K562 (cell line): ENCODE results near the gene SLC9A1. TPM values are rescaled to one million over a fixed set of nuclear protein-coding genes. Genes with fewer than 3 reads are reported as not detected.

Experiments
- ARID4B ChIP-seq: sonication (generic); formaldehyde crosslinking; IDR thresholded peaks from 2 replicates; pipeline ENCODE4 v1.8.0; 2022; ENCODE audit warnings: mild to moderate bottlenecking, missing genetic modification reagents
- HNRNPUL1 ChIP-seq: fragments of 200-400 bp; formaldehyde crosslinking; IDR thresholded peaks from 2 replicates; pipeline ENCODE4 v1.6.1; 2017; ENCODE audit warnings: low read length
- NR2C1 ChIP-seq, 2 experiments: fragments of 450-650 bp; IDR thresholded peaks; 2 replicates each; pipeline ENCODE4 v1.6.1; 2017; ENCODE audit warnings: mild to moderate bottlenecking in 2 of 2, antibody characterized with exemption in 1 of 2, inconsistent platforms in 1 of 2, missing compliant biosample characterization in 1 of 2, missing genetic modification characterization in 1 of 2
- NRF1 ChIP-seq, 2 experiments: fragments of 450-650 bp; IDR thresholded peaks in 1 of 2; conservative IDR thresholded peaks in 1 of 2; 2 replicates each; pipeline ENCODE4 v1.6.1; 2014; ENCODE audit warnings: mild to moderate bottlenecking in 2 of 2
- SMARCE1 ChIP-seq: fragments of 450-650 bp; IDR thresholded peaks from 2 replicates; pipeline ENCODE4 v1.7.1; 2016; ENCODE audit warnings: mild to moderate bottlenecking
- SP1 ChIP-seq: sonication (generic); formaldehyde crosslinking; IDR thresholded peaks from 2 replicates; pipeline ENCODE4 v1.8.1; 2022; ENCODE audit warnings: mild to moderate bottlenecking, missing genetic modification reagents
- TBL1XR1 ChIP-seq, 2 experiments: IDR thresholded peaks; 2 replicates each; pipeline ENCODE4 v1.6.1; 2012; ENCODE audit warnings: improper control_type of control experiment in 2 of 2, low read length in 2 of 2, mild to moderate bottlenecking in 1 of 2
- ZBTB26 ChIP-seq: fragments of 450-650 bp; formaldehyde crosslinking; IDR thresholded peaks from 2 replicates; pipeline ENCODE4 v1.4.0; 2022; ENCODE audit warnings: missing genetic modification characterization
- ZFX ChIP-seq: sonication (generic); formaldehyde crosslinking; IDR thresholded peaks from 2 replicates; pipeline ENCODE4 v1.8.0; 2022; ENCODE audit warnings: mild to moderate bottlenecking, missing genetic modification reagents, moderate library complexity
- ZNF507 ChIP-seq: conservative IDR thresholded peaks from 2 replicates; pipeline ENCODE4 v1.6.1; 2017; ENCODE audit warnings: missing genetic modification characterization, missing compliant biosample characterization
- polyA plus RNA-seq, 8 experiments: library from polyadenylated mRNA; depleted of rRNA in 4 of 8; stranded (reverse) in 5 of 8; unstranded in 3 of 8; fragments of >200 nt; fragmentation: Nextera tagmentation in 2 of 8; fragmentation: Illumina TruSeq in 1 of 8; extraction: Ambion mirVana in 2 of 8; extraction: Trizol in 1 of 8; gene quantifications; 2 replicates each; pipeline versions ENCODE4 v1.2.1 to v1.2.3, GENCODE V29; 2011 to 2014; ENCODE audit warnings: inconsistent platforms in 1 of 8, missing spikeins in 1 of 8
- total RNA-seq, 7 experiments: library from RNA; depleted of rRNA in 6 of 7; stranded (reverse); fragments of >200 nt in 6 of 7; fragmentation: Illumina TruSeq in 2 of 7; extraction: Trizol in 2 of 7; gene quantifications; 2 replicates each; pipeline versions ENCODE4 v1.2.1 to v1.2.3, GENCODE V29; 2011 to 2021; ENCODE audit warnings: low replicate concordance in 1 of 7

SLC9A1 gene
- total and polyA plus RNA-seq, 9 of the 15 experiments (the other 6 are each of a cell fraction or from before 2014, with no cell fraction given) = 0.59 to 14.4 (median 2.0) TPM

GRCh38 chr1:27111626-27112573 is 43.0 kb downstream of the SLC9A1 start (continued):
- TF ChIP-seq ZBTB26 (CRISPR knock-in tag) = 0 out of 2 replicates have a peak, but pooled peaks have one; percentile 57
- TF ChIP-seq NRF1 (conservative IDR thresholded peaks at IDR 0.05 in 1 of 2, IDR thresholded peaks at IDR 0.05 in 1 of 2) = peak; percentile 58 to 71
- no peak for TF ChIP-seq ZNF507
- TF ChIP-seq SMARCE1 = peak; percentile 68
- TF ChIP-seq NR2C1 (IDR thresholded peaks at IDR 0.05) = no peak
- peak; percentile 27; the same call in 1 of the 2 replicates for TF ChIP-seq NR2C1 (tag; IDR thresholded peaks at IDR 0.05)
- TF ChIP-seq HNRNPUL1 = no peak
- no peak; the same call in 1 of the 2 replicates for TF ChIP-seq SP1 (CRISPR knock-in tag)
- peak; percentile 34; the same call in 1 of the 2 replicates for TF ChIP-seq ARID4B (CRISPR knock-in tag)
- TF ChIP-seq TBL1XR1 (IDR thresholded peaks at IDR 0.05; ENCODE audit: low read length in 2 of 2) = 0 out of 4 replicates have a peak, but pooled peaks of 1 of the 2 experiments have one; percentile 35
- no peak for TF ChIP-seq ZFX (CRISPR knock-in tag)
- TF ChIP-seq, all 486 proteins: peak for 88
